ENCODE measurements around the gene EFHC2. TPM values are rescaled to one million over a fixed set of nuclear protein-coding genes. Genes with fewer than 3 reads are reported as not detected.

Gene EFHC2
- total RNA-seq, 1 experiment from 2014 or later = 1.1 TPM

- no peak overlapping the region for H2BK15ac ChIP-seq (ENCODE audit: low read depth, low read length)
- no peak overlapping the region for H2AK5ac ChIP-seq (ENCODE audit: insufficient read length, low read length)
- no peak for TF ChIP-seq CTCF (conservative IDR thresholded peaks at IDR 0.05)
- H3K79me1 ChIP-seq (ENCODE audit: insufficient read depth, low read depth, low read length, poor library complexity, severe bottlenecking) = no peaks in the 10 kb centered on the region
- no peaks in the 10 kb centered on the region for H3K27me3 Mint-ChIP-seq (ENCODE audit: low read depth)
- no peak overlapping the region for H2AFZ ChIP-seq (ENCODE audit: low read length)
- DNase-seq = peak; percentile 30
- no peak overlapping the region for H4K5ac ChIP-seq (ENCODE audit: insufficient read length, low read depth, low read length)
- no peak overlapping the region for H2BK20ac ChIP-seq (ENCODE audit: low read depth, low read length, poor library complexity, severe bottlenecking)
- no peak overlapping the region for H4K8ac ChIP-seq (replicated peaks; ENCODE audit: insufficient read length, low read depth, low read length)
- peak overlapping the region in 2 of 3 experiments; percentile 1 to 71; a peak in 4 of 7 replicates for H3K27ac Mint-ChIP-seq
- H3K4me1 ChIP-seq (ENCODE audit: insufficient read depth, low read length) = peaks cover 2% of the 10 kb centered on the region; the same call in 1 of the 2 replicates
- no peak overlapping the region for H2BK120ac ChIP-seq (ENCODE audit: low read depth, low read length, poor library complexity, severe bottlenecking)
- H3K27me3 ChIP-seq (ENCODE audit: insufficient read depth, low read length) = no peaks in the 10 kb centered on the region
- H3K18ac ChIP-seq (ENCODE audit: insufficient read length, low read depth, low read length) = no peak overlapping the region
- no peak overlapping the region for H4K91ac ChIP-seq (ENCODE audit: insufficient read length, low read depth, low read length)
- no peaks in the 10 kb centered on the region for H4K20me1 ChIP-seq (ENCODE audit: control insufficient read depth, insufficient read depth, insufficient read length)
- H3K23ac ChIP-seq (ENCODE audit: insufficient read length, low read depth, low read length) = no peak overlapping the region
- no peak overlapping the region for H3K4ac ChIP-seq (ENCODE audit: low read depth, low read length)
- H3K27ac ChIP-seq (ENCODE audit: insufficient read length, low read depth, low read length) = no peak overlapping the region
- no peak overlapping the region for H3K4me3 Mint-ChIP-seq
- H3T11ph ChIP-seq (ENCODE audit: low read length) = no peak overlapping the region
- no peaks in the 10 kb centered on the region for H3K79me2 ChIP-seq (ENCODE audit: insufficient read depth, low read length)
- no peaks in the 10 kb centered on the region for H3K9me3 ChIP-seq (ENCODE audit: control insufficient read depth, low read depth, low read length)
- H3K36me3 Mint-ChIP-seq (ENCODE audit: insufficient read depth in 1 of 3, low read depth in 3 of 3) = peaks cover 2 to 9% (median 3%) of the 10 kb centered on the region in 3 experiments; a peak in 2 of 7 replicates
- no peak overlapping the region for H3K4me2 ChIP-seq (ENCODE audit: insufficient read depth, insufficient read length, low read length)
- no peak overlapping the region for H2BK12ac ChIP-seq (ENCODE audit: insufficient read length, low read depth, low read length)
- peaks cover 41 to 54% of the 10 kb centered on the region in 2 experiments for H3K9me3 Mint-ChIP-seq
- H3K23me2 ChIP-seq (ENCODE audit: insufficient read length, low read depth, low read length, poor library complexity, severe bottlenecking) = no peaks in the 10 kb centered on the region
- no CpG with 5 or more reads among the region's 1 CpG for WGBS (ENCODE audit: extremely low coverage, insufficient read length, low lambda C conversion rate)
- H3K4me1 Mint-ChIP-seq = peaks cover 7 to 9% of the 10 kb centered on the region in 2 experiments; a peak in 3 of 4 replicates
- H2BK5ac ChIP-seq (ENCODE audit: insufficient read length, low read length) = no peak overlapping the region
- H3K9ac ChIP-seq (ENCODE audit: extremely low read depth, insufficient read length, low read length) = no peak overlapping the region
- no peak overlapping the region for H3K14ac ChIP-seq (ENCODE audit: insufficient read depth, low read length)
- no peak overlapping the region for H3K56ac ChIP-seq (ENCODE audit: insufficient read length, low read depth, low read length)
Observed at GRCh38 chrX:44332437-44332836, 11.0 kb downstream of the EFHC2 start.
